Mesendoderm (in vitro differentiated cells): ENCODE results near the gene EZH1.
A peak's percentile ranks its signal among the peaks of the same experiment; 100 is the strongest.

Source experiments
- DNase-seq: peaks from one replicate; pipeline ENCODE4 v3.0.0; 2013
- H2AK5ac ChIP-seq: 2 replicates; pipeline ENCODE4 v1.6.1; 2013; ENCODE audit warnings: low read length, inconsistent platforms
- H2BK120ac ChIP-seq: 2 replicates; pipeline ENCODE4 v1.6.1; 2013; ENCODE audit warnings: low read depth, mild to moderate bottlenecking, low read length, moderate library complexity, mixed read lengths
- H2BK15ac ChIP-seq: replicated peaks from 2 replicates; pipeline ENCODE4 v1.6.1; 2013; ENCODE audit warnings: low read depth, mild to moderate bottlenecking, moderate library complexity
- H2BK5ac ChIP-seq: 2 replicates; pipeline ENCODE4 v1.6.1; 2013; ENCODE audit warnings: low read length, inconsistent platforms
- H3K18ac ChIP-seq: 2 replicates; pipeline ENCODE4 v1.6.1; 2013; ENCODE audit warnings: mild to moderate bottlenecking, low read length, mixed read lengths
- H3K23ac ChIP-seq: one replicate; pipeline ENCODE4 v1.6.1; 2013; ENCODE audit warnings: low read length
- H3K27ac ChIP-seq: 2 replicates; pipeline ENCODE4 v1.5.1; 2013; ENCODE audit warnings: low read depth, mild to moderate bottlenecking, inconsistent platforms, low read length, moderate library complexity
- H3K27me3 ChIP-seq: 2 replicates; pipeline ENCODE4 v1.6.1; 2013; ENCODE audit warnings: low read length, control low read depth, mild to moderate bottlenecking, inconsistent platforms; ENCODE audit not compliant: insufficient read depth, poor library complexity
- H3K36me3 ChIP-seq: 2 replicates; pipeline ENCODE4 v1.6.1; 2013; ENCODE audit warnings: low read length, inconsistent platforms; ENCODE audit not compliant: control insufficient read depth, insufficient read depth
- H3K4ac ChIP-seq: one replicate; pipeline ENCODE4 v1.6.1; 2013; ENCODE audit warnings: low read depth, mild to moderate bottlenecking, low read length, moderate library complexity
- H3K4me1 ChIP-seq: 2 replicates; pipeline ENCODE4 v1.6.1; 2013; ENCODE audit warnings: low read depth, low read length, inconsistent platforms; ENCODE audit not compliant: control insufficient read depth
- H3K4me2 ChIP-seq: 2 replicates; pipeline ENCODE4 v1.6.1; 2013; ENCODE audit warnings: low read length
- H3K4me3 ChIP-seq: 2 replicates; pipeline ENCODE4 v1.5.1; 2013; ENCODE audit warnings: mild to moderate bottlenecking, low read length
- H3K56ac ChIP-seq: one replicate; pipeline ENCODE4 v1.6.1; 2013; ENCODE audit warnings: low read length
- H3K79me1 ChIP-seq: 2 replicates; pipeline ENCODE4 v1.6.1; 2013; ENCODE audit warnings: low read length, inconsistent platforms
- H3K79me2 ChIP-seq: 2 replicates; pipeline ENCODE4 v1.6.1; 2013; ENCODE audit warnings: mild to moderate bottlenecking, low read length; ENCODE audit not compliant: control insufficient read depth, insufficient read depth
- H3K9ac ChIP-seq: 2 replicates; pipeline ENCODE4 v1.6.1; 2013; ENCODE audit warnings: low read length, inconsistent platforms
- H4K5ac ChIP-seq: one replicate; pipeline ENCODE4 v1.6.1; 2013; ENCODE audit warnings: low read length
- H4K8ac ChIP-seq: one replicate; pipeline ENCODE4 v1.6.1; 2013; ENCODE audit warnings: low read depth, mild to moderate bottlenecking, control low read depth, low read length, moderate library complexity
- WGBS: extraction: QIAGEN DNeasy Blood & Tissue Kit; methylation state at CpG from one replicate; pipeline ENCODE4 v1.1.7; 2013; ENCODE audit warnings: low lambda C conversion rate, missing lambda C conversion rate; ENCODE audit not compliant: insufficient coverage; ENCODE audit errors: extremely low coverage; 5-methylcytosine and 5-hydroxymethylcytosine counted together

The EZH1 gene

DNA sequence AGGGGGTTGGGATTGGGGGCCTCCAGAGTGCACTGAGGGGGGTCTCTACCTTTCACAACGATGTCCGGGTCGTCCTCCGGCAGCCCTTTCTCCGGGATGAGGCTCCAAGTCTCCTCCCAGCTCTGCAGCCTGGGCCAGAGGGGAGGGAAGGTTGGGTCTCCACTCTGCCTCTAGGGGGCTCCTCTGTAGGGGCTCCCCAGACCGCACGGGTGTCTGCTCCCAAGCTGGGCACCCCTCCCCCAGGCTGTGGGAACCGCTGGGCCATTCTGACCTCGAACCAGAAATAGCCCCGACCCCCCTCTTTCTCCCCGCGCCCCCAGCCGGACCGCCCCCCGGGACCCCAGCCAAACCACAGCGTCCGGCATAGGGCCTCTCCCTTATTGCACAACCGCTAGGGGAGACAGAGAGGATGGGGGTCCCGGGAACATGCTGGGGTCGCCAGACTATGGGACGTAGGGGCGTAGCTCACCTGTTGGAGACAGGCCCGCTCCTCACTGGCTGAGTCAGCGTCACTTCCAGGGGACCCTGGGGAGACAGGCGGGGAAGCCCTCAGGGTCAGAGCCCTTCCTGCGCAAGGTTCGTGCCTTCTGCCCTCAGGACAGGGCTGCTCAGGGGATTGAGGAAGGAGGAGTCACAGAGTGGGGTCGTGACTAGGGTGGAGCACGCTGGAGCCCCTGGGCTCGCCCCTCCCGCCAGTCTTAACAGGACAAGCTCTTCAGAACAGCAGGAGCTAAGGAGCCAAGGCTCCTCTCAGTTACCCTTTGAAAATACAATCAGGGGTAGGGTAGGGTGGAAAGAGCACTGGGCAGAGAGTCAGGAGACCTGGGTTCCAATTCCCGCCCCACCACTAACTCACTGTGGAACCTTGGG, 70.7 kb downstream of the EZH1 start:
- Histone ChIP-seq H3K56ac (peak overlapping the region; percentile 49), H3K79me1 (no peaks in the 10 kb centered on the region), H3K36me3 (no peaks in the 10 kb centered on the region), H3K79me2 (no peaks in the 10 kb centered on the region), H3K27me3 (no peaks in the 10 kb centered on the region), H3K4me3 (no peak overlapping the region), H4K5ac (no peak overlapping the region), H3K27ac (no peak overlapping the region), H2BK15ac (no peak overlapping the region), H4K8ac (no peak overlapping the region), H2BK120ac (no peak overlapping the region), H2AK5ac (no peak overlapping the region), H3K4ac (no peak overlapping the region), H3K9ac (peak overlapping the region; percentile 30), H3K23ac (peak overlapping the region; percentile 30), H3K4me2 (peak overlapping the region; percentile 2), H3K4me1 (peaks cover 13% of the 10 kb centered on the region), H3K18ac (peak overlapping the region; percentile 34), H2BK5ac (no peak overlapping the region)
- WGBS: no CpG with 5 or more reads among the region's 32 CpGs
- peak; percentile 77 for DNase-seq

DNA sequence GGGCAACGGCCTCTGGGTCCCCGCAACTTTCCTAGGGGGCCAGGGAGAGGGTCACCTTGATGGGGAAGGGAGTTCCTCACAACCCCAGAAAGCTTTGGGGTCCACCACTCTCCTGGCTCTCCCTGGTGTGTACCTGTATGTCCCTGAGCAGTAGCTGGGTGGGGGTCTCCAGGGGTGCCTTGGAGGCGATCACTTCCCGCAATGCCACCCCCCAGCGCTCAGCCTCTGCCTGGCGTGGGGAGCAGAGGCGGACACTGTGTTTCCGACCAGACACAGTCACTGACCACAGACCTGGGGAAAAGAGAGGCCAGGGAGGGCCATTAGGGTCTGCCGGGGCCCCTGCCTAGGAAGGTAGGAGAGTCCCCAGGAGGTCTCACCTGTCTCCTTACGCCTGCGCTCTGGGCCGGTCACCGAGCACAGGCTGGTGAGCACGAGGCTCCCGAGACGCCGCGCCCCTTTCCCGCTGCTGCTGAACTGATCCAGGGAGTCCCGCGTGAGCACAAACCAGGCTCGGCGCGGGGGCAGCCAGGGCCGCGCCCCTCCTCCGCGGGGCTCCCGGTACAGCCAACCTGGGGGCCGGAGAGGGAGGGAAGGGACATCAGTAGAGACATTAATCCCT, 71.5 kb downstream of the EZH1 start:
- H4K5ac ChIP-seq: no peak overlapping the region
- no peak overlapping the region for H2BK15ac ChIP-seq
- H2AK5ac ChIP-seq: no peak overlapping the region
- no peak overlapping the region for H3K4ac ChIP-seq
- no peak overlapping the region for H4K8ac ChIP-seq
- no peak overlapping the region for H3K56ac ChIP-seq
- H3K4me1 ChIP-seq: peaks cover 10% of the 10 kb centered on the region
- H3K9ac ChIP-seq: no peak overlapping the region
- WGBS: no CpG with 5 or more reads among the region's 30 CpGs
- no peaks in the 10 kb centered on the region for H3K36me3 ChIP-seq
- no peak overlapping the region for H3K4me2 ChIP-seq
- H2BK5ac ChIP-seq: no peak overlapping the region
- no peaks in the 10 kb centered on the region for H3K79me1 ChIP-seq
- no peak overlapping the region for H3K27ac ChIP-seq
- H3K27me3 ChIP-seq: no peaks in the 10 kb centered on the region
- DNase-seq: no peak
- no peaks in the 10 kb centered on the region for H3K79me2 ChIP-seq
- H3K4me3 ChIP-seq: no peak overlapping the region
- H2BK120ac ChIP-seq: no peak overlapping the region
- no peak overlapping the region for H3K18ac ChIP-seq
- H3K23ac ChIP-seq: no peak overlapping the region

DNA sequence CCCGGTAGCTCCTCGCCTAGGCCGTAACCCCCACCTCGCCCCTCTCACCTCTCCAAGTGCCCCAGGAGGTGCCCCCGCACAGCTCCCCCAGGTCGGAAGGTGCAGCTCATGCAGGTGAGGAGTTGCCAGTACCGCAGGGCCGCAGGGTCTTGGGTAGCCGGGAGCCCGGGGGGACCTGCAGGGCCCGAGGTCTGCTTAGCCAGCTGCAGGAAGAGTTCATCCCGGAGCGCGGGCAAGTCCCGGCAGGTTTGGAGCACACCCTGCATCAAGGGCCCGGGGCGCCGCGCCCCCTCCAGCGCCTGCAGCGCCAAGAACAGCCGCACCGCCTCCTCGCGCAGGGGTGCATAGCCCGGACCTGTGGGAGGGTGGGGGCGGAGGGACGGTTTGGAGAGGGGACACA, 72.8 kb downstream of the EZH1 start:
- H2AK5ac ChIP-seq: no peak overlapping the region
- no peak overlapping the region for H4K5ac ChIP-seq
- H3K4ac ChIP-seq: no peak overlapping the region
- no peak overlapping the region for H3K9ac ChIP-seq
- no peak overlapping the region for H2BK120ac ChIP-seq
- H3K4me1 ChIP-seq: peaks cover 5% of the 10 kb centered on the region
- no peak overlapping the region for H4K8ac ChIP-seq
- H3K18ac ChIP-seq: no peak overlapping the region
- H3K4me2 ChIP-seq: no peak overlapping the region
- H3K27ac ChIP-seq: no peak overlapping the region
- H3K79me1 ChIP-seq: no peaks in the 10 kb centered on the region
- no peak overlapping the region for H3K56ac ChIP-seq
- H2BK5ac ChIP-seq: no peak overlapping the region
- no peaks in the 10 kb centered on the region for H3K27me3 ChIP-seq
- H2BK15ac ChIP-seq: no peak overlapping the region
- DNase-seq: no peak
- no peak overlapping the region for H3K23ac ChIP-seq
- WGBS: no CpG with 5 or more reads among the region's 28 CpGs
- H3K79me2 ChIP-seq: no peaks in the 10 kb centered on the region
- no peak overlapping the region for H3K4me3 ChIP-seq
- H3K36me3 ChIP-seq: no peaks in the 10 kb centered on the region

DNA sequence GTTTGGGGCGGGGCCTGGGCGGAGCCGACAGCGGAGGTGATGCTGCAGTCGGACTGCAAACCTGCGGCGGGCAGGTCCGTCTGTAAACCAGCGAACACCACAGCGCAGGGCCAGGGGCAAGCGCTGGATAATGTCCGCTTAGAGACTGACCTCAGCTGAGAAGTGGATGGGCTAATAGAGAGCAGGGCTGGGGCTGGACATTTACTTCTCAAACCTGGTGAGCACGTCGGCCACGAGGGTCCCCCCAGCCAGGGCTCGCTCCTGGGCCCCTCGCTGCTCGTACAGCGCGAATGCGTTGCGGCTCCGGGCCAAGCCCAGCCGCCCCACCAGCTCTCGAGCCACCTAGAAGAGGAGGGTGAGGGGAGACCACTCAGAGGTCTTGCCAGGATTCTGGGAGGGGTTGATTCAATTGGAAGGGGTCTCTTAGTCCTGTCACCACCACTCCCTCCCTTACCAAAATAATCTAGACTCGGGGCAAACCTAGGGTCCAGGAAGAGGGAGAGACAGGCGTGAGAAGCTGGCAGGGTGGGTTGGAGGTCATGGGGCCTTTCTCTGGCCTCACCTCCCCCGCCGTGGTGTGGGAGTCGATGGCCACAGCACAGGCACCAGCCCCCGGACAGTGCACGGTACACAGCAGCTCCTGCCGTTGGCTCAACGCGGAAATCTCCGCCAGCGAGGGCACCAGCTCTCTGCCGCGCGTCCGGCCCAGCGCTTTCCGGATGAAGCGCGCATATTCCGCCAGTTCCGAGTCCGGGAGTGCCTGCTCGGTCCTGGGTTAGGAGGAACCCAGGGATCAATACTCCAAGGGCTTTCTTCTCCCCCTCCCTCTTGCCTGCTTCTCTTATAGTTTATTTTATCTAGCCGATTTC, 73.8 kb downstream of the EZH1 start:
- Histone ChIP-seq H4K8ac (no peak overlapping the region), H3K36me3 (no peaks in the 10 kb centered on the region), H2BK5ac (no peak overlapping the region), H2BK120ac (no peak overlapping the region), H2BK15ac (no peak overlapping the region), H3K9ac (peak overlapping the region; percentile 1), H3K18ac (no peak overlapping the region), H3K79me1 (no peaks in the 10 kb centered on the region), H2AK5ac (no peak overlapping the region), H3K56ac (peak overlapping the region; percentile 17), H4K5ac (no peak overlapping the region), H3K4me1 (peaks cover 5% of the 10 kb centered on the region), H3K4me3 (no peak overlapping the region), H3K4ac (no peak overlapping the region), H3K4me2 (no peak overlapping the region), H3K27ac (no peak overlapping the region), H3K79me2 (no peaks in the 10 kb centered on the region), H3K27me3 (no peaks in the 10 kb centered on the region), H3K23ac (no peak overlapping the region)
- WGBS: no CpG with 5 or more reads among the region's 50 CpGs
- no peak for DNase-seq

DNA sequence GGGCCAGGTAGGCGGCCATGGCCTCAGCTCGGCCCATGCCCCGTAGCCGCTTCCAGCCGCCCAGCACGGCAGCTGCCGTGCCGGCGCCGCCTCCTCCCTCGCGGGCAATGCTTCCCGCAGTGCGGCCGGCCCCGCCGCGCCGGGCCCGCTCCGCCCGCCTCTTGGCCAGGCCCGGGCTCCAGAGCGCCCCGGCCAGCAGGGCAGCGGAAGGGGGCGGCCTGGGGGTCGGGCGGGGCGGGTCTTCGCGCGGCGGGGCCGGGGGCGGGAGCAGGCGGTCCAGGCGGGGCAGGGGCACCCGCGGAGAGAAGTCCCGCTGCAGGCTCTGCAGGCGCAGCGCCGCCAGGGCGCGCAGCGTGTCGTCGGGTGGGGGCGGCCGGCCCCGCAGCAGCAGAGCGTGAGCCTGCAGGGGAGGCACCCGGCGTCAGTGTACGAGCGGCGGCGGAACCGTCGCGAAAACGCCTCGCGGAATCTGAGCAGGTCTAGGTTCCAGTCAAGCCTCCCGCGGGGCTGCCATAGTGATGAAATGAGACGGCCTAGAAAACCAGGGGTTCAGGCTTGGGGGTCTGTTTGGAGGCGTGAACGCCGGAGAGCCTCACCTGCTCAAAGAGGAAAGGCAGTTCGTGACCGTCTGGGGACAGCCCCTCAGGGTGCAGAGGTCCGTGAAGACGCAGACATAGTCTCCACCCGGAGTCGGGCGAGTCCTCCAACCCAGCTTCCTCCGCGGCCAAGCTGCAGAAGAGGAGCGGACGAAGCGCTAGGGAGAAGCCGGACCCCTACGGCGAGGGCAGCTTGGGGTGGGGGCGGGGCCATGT, 74.7 kb downstream of the EZH1 start:
- no peak overlapping the region for H2BK120ac ChIP-seq
- H3K4me3 ChIP-seq: peak overlapping the region; percentile 1
- H2AK5ac ChIP-seq: no peak overlapping the region
- peak overlapping the region; percentile 64 for H3K4ac ChIP-seq
- H2BK5ac ChIP-seq: no peak overlapping the region
- no peaks in the 10 kb centered on the region for H3K79me1 ChIP-seq
- H3K79me2 ChIP-seq: no peaks in the 10 kb centered on the region
- H3K27me3 ChIP-seq: no peaks in the 10 kb centered on the region
- H3K4me2 ChIP-seq: peak overlapping the region; percentile 21
- peak overlapping the region; percentile 73 for H3K9ac ChIP-seq
- H3K27ac ChIP-seq: peak overlapping the region; percentile 50
- H4K5ac ChIP-seq: no peak overlapping the region
- H3K18ac ChIP-seq: peak overlapping the region; percentile 33
- peaks cover 2% of the 10 kb centered on the region for H3K4me1 ChIP-seq
- no peak overlapping the region for H2BK15ac ChIP-seq
- DNase-seq: peak; percentile 77
- WGBS: no CpG with 5 or more reads among the region's 87 CpGs
- no peak overlapping the region for H3K23ac ChIP-seq
- H3K36me3 ChIP-seq: no peaks in the 10 kb centered on the region
- no peak overlapping the region for H4K8ac ChIP-seq
- peak overlapping the region; percentile 86 for H3K56ac ChIP-seq
